Neuron (in vitro differentiated cells): ENCODE results near the gene ABCD2.
"Not testable (repeated sequence)": the region's sequence is repeated elsewhere in the genome, so short reads cannot be mapped to it uniquely, and the experiment has no call there.

Experiments
- H2AFZ ChIP-seq: one replicate; pipeline ENCODE4 v1.6.1; 2013; ENCODE audit warnings: low read depth, mild to moderate bottlenecking, inconsistent platforms, low read length, moderate library complexity
- H3K27me3 ChIP-seq: one replicate; pipeline ENCODE4 v1.6.1; 2013; ENCODE audit warnings: low read length; ENCODE audit not compliant: insufficient read depth
- H3K36me3 ChIP-seq: one replicate; pipeline ENCODE4 v1.6.1; 2013; ENCODE audit warnings: low read length; ENCODE audit not compliant: insufficient read depth
- H3K4me1 ChIP-seq: one replicate; pipeline ENCODE4 v1.6.1; 2013; ENCODE audit warnings: low read length; ENCODE audit not compliant: insufficient read depth
- H3K4me3 ChIP-seq: 2 replicates; pipeline ENCODE4 v1.5.1; 2013; ENCODE audit warnings: mild to moderate bottlenecking, low read length, moderate library complexity
- H3K9me3 ChIP-seq: one replicate; pipeline ENCODE4 v1.6.1; 2013; ENCODE audit warnings: low read length

ABCD2 gene

DNA sequence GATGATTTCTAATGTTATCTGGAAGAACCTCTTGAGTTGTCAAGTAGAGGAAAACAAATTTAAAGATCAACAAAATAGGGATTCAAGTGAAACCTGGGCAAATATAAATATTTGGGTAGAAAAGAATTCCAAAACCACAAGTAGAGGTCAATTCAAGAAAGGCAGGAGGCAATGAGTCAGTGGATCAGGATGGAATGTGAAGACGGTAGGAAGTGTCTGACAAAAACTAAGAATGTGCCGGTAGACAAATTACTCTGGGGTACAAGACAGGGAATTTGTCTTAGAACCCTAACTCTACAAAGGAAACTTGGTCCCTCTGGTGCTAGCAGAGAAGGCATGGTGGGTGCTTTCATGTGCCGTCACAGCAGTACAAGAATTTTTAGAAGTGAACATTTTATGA, 13.6 kb downstream of the ABCD2 start:
- Histone ChIP-seq H3K4me1 (peaks cover 4% of the 10 kb centered on the region), H3K36me3 (no peaks in the 10 kb centered on the region), H2AFZ (no peak overlapping the region), H3K27me3 (no peaks in the 10 kb centered on the region), H3K9me3 (no peaks in the 10 kb centered on the region), H3K4me3 (no peak overlapping the region)

DNA sequence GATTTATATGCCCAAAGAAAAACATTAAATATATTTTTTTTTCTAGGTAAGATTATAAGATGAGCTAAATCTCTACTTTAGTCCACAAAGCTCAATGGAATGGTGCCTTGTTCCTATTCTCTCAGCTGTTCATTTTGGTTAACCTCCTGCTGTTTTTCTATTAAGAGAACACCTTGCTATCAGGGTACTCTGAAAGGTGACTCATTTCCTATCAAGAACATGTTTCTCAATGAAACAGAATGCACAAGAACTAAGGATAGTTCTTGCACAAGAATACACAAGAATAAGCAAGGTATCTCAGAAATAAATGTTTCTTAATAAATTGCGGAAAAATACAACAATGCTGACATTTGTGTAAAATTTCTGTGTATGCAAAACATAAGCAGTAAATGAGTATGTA, 14.1 kb downstream of the ABCD2 start:
- peaks cover 4% of the 10 kb centered on the region for H3K4me1 ChIP-seq
- no peaks in the 10 kb centered on the region for H3K9me3 ChIP-seq
- no peaks in the 10 kb centered on the region for H3K36me3 ChIP-seq
- no peak overlapping the region for H2AFZ ChIP-seq
- H3K4me3 ChIP-seq, result no peak overlapping the region
- no peaks in the 10 kb centered on the region for H3K27me3 ChIP-seq

DNA sequence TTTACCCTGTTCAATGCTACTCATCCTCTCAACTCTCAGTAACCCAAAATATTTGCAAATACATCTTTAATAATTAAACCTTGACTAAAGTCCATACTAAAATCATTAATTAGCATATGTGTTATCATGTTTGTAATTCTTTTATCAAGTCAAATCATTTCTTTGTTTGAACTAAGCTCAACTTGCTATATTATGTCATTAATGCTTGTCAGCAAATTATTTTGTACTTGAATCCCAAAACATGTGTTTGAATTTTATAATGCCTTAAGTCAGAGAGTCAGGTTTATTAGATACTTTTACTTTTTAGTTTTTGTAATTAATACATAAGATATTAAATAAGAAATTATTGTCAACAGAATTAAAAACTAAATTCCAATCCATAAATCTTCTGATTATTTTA, 16.5 kb downstream of the ABCD2 start:
- Histone ChIP-seq H2AFZ (no peak overlapping the region), H3K9me3 (no peaks in the 10 kb centered on the region), H3K4me1 (peaks cover 4% of the 10 kb centered on the region), H3K36me3 (no peaks in the 10 kb centered on the region), H3K4me3 (no peak overlapping the region), H3K27me3 (no peaks in the 10 kb centered on the region)

GRCh38 chr12:39601951-39602350, 17.7 kb downstream of the ABCD2 start:
- not testable (repeated sequence) for H3K4me1 ChIP-seq, H3K27me3 ChIP-seq, H3K4me3 ChIP-seq, H3K9me3 ChIP-seq, H2AFZ ChIP-seq, H3K36me3 ChIP-seq

GRCh38 chr12:39595928-39596327, 23.7 kb downstream of the ABCD2 start:
- H3K27me3 ChIP-seq, result no peaks in the 10 kb centered on the region
- H3K36me3 ChIP-seq, result no peaks in the 10 kb centered on the region
- no peaks in the 10 kb centered on the region for H3K4me1 ChIP-seq
- no peak overlapping the region for H3K4me3 ChIP-seq
- no peaks in the 10 kb centered on the region for H3K9me3 ChIP-seq
- H2AFZ ChIP-seq, result no peak overlapping the region

- H2AFZ ChIP-seq, result no peak overlapping the region
- no peaks in the 10 kb centered on the region for H3K27me3 ChIP-seq
- no peaks in the 10 kb centered on the region for H3K9me3 ChIP-seq
- no peaks in the 10 kb centered on the region for H3K4me1 ChIP-seq
- no peaks in the 10 kb centered on the region for H3K36me3 ChIP-seq
- H3K4me3 ChIP-seq, result no peak overlapping the region
Observed at GRCh38 chr12:39592295-39592694, 27.3 kb downstream of the ABCD2 start.

DNA sequence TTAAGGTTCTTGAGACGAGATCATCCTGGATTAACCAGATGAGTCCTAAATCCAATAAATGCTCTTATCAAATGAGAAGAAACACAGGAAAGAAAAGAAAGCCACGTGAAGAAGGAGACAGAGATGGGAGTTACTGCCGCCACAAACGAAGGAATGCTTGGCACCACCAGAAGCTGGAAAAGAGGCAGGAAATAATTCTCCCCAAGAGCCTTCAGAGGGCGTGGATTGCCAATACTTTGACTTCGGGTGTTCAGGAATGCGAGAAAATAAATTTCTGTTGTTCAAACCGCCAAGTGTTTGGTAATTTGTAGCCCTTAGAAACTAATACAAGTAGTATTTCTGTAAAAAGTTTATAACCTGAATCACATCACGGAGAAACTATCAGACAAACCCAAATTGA, 31.3 kb downstream of the ABCD2 start:
- Histone ChIP-seq H3K36me3 (no peaks in the 10 kb centered on the region), H3K27me3 (no peaks in the 10 kb centered on the region), H3K9me3 (no peaks in the 10 kb centered on the region), H3K4me3 (no peak overlapping the region), H3K4me1 (no peaks in the 10 kb centered on the region), H2AFZ (no peak overlapping the region)

DNA sequence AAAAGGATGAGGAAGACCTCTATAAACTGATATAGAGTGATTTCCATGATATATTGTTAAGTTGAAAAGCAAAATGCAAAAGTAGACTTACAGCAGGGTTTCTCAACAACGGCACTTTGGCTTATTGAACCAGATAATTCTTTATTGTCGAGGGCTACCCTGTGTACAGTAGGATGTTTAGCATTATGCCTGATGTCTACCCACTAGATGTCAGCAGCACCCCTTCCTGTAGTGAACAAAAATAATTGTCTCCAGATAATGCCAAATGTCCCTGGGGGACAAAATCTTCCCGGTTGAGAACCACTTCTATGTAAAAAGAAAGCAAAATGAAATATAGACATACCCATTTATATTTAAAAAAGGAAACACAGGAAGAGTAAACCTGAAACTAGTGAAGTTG, 32.4 kb downstream of the ABCD2 start:
- Histone ChIP-seq H2AFZ (no peak overlapping the region), H3K27me3 (no peaks in the 10 kb centered on the region), H3K4me3 (no peak overlapping the region), H3K9me3 (no peaks in the 10 kb centered on the region), H3K36me3 (no peaks in the 10 kb centered on the region), H3K4me1 (peaks cover under 1% of the 10 kb centered on the region)

GRCh38 chr12:39586816-39587215, 32.8 kb downstream of the ABCD2 start:
- no peaks in the 10 kb centered on the region for H3K27me3 ChIP-seq
- no peaks in the 10 kb centered on the region for H3K36me3 ChIP-seq
- H3K4me1 ChIP-seq, result peaks cover 3% of the 10 kb centered on the region

GRCh38 chr12:39581592-39581991, 38.0 kb downstream of the ABCD2 start:
- Histone ChIP-seq H2AFZ (peak overlapping the region; percentile 80), H3K4me3 (no peak overlapping the region), H3K27me3 (no peaks in the 10 kb centered on the region), H3K36me3 (no peaks in the 10 kb centered on the region), H3K9me3 (no peaks in the 10 kb centered on the region), H3K4me1 (peaks cover 12% of the 10 kb centered on the region)

More at GRCh38 chr12:39586816-39587215, 32.8 kb downstream of the ABCD2 start:
- Histone ChIP-seq H3K9me3 (no peaks in the 10 kb centered on the region), H3K4me3 (no peak overlapping the region), H2AFZ (no peak overlapping the region)

- Histone ChIP-seq H3K4me1 (peaks cover 24% of the 10 kb centered on the region), H3K9me3 (no peaks in the 10 kb centered on the region), H3K36me3 (no peaks in the 10 kb centered on the region), H2AFZ (no peak overlapping the region), H3K4me3 (no peak overlapping the region), H3K27me3 (no peaks in the 10 kb centered on the region)
Observed at GRCh38 chr12:39575498-39575875, 44.1 kb downstream of the ABCD2 start.

DNA sequence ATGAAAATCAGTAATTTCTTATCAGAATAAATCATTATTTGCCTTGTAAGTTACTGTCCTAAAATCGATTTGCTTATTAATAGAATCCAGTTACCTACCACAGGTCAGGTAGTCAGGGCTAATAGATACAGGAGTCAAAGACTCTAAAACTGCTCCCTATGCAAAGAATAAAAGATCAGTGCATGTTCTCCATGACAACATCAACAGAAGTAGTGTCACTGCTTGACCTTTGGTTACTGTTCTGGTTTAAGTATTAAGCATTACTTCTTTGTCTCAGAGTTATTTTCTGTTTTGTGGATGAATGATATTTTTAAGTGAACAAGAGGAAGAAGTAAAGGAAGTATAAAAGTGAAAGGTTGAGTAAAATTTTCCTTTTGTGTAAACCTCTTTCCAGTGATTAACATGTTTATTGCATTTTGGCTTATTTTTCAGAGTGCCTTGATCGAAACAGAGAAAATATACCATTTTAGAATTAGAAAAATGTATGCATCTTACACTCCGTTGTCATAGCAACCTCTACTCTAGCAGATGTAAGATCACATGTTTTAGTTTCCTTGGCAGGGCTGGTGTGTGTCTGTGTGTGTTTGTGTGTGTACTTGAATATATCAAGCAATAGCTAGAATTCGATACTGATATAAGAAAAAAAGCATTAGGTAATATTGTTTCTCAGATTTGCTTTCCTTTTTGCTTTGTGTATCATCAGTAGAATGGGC, 44.7 kb downstream of the ABCD2 start:
- H3K27me3 ChIP-seq, result no peaks in the 10 kb centered on the region
- no peaks in the 10 kb centered on the region for H3K9me3 ChIP-seq
- no peaks in the 10 kb centered on the region for H3K36me3 ChIP-seq
- no peak overlapping the region for H3K4me3 ChIP-seq
- peaks cover 24% of the 10 kb centered on the region for H3K4me1 ChIP-seq
- no peak overlapping the region for H2AFZ ChIP-seq

GRCh38 chr12:39574378-39574777, 45.2 kb downstream of the ABCD2 start:
- no peak overlapping the region for H2AFZ ChIP-seq
- H3K36me3 ChIP-seq, result no peaks in the 10 kb centered on the region
- peaks cover 24% of the 10 kb centered on the region for H3K4me1 ChIP-seq
- H3K9me3 ChIP-seq, result peaks cover 2% of the 10 kb centered on the region
- no peaks in the 10 kb centered on the region for H3K27me3 ChIP-seq
- no peak overlapping the region for H3K4me3 ChIP-seq

DNA sequence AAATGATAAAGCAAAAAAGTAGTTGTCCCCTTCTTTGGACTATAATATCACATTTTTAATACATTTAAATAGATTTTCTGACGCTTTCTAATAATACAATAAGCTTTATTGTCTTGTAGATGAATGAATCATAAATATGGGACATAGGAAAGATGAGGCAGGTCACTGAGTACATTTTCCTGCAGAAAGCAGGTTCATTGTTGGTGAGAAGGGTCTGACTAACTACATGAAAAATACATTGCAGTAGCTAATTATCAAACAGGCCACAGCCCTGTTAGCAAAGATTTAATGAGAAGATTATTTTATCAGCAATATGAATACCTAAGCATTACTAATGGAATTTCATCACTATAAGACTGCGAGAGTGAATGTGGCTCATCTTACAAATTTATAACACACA, 45.6 kb downstream of the ABCD2 start:
- peaks cover 6% of the 10 kb centered on the region for H3K9me3 ChIP-seq
- H2AFZ ChIP-seq, result no peak overlapping the region
- peaks cover 24% of the 10 kb centered on the region for H3K4me1 ChIP-seq
- H3K27me3 ChIP-seq, result no peaks in the 10 kb centered on the region
- no peaks in the 10 kb centered on the region for H3K36me3 ChIP-seq
- no peak overlapping the region for H3K4me3 ChIP-seq
